Measurements from ENCODE around the gene THADA.
"Not testable (repeated sequence)": the region's sequence is repeated elsewhere in the genome, so short reads cannot be mapped to it uniquely, and the experiment has no call there.

THADA gene

GRCh38 chr2:43397411-43397810 lies 198.4 kb downstream of the THADA start:
- ChIA-PET POLR2A (no interaction called here), CTCF (no interaction called here)
- no peak for DNase-seq (ENCODE audit: extremely low spot score)
- no peak for TF ChIP-seq L3MBTL2 (conservative IDR thresholded peaks at IDR 0.05)
- TF ChIP-seq NFRKB (IDR thresholded peaks at IDR 0.05): no peak
- no peak for TF ChIP-seq ZNF384 (IDR thresholded peaks at IDR 0.05)
- TF ChIP-seq FOXA1 (IDR thresholded peaks at IDR 0.05): no peak
- no peak for TF ChIP-seq FOXM1 (IDR thresholded peaks at IDR 0.05; ENCODE audit: borderline replicate concordance)
- no peak for TF ChIP-seq LEF1 (IDR thresholded peaks at IDR 0.05; ENCODE audit: borderline replicate concordance)
- TF ChIP-seq FOXK2 (IDR thresholded peaks at IDR 0.05): no peak
- TF ChIP-seq TARDBP (IDR thresholded peaks at IDR 0.05): no peak
- TF ChIP-seq HDGF (IDR thresholded peaks at IDR 0.05; ENCODE audit: borderline replicate concordance): no peak
- no peak for TF ChIP-seq ELF4 (IDR thresholded peaks at IDR 0.05)
- no peak for TF ChIP-seq PKNOX1 (IDR thresholded peaks at IDR 0.05)
- TF ChIP-seq SUZ12 (IDR thresholded peaks at IDR 0.05): no peak
- no peak for TF ChIP-seq BHLHE40 (IDR thresholded peaks at IDR 0.05; ENCODE audit: borderline replicate concordance)
- TF ChIP-seq SP1 (IDR thresholded peaks at IDR 0.05): no peak
- TF ChIP-seq ARNT (IDR thresholded peaks at IDR 0.05): no peak
- TF ChIP-seq CTBP1 (IDR thresholded peaks at IDR 0.05; ENCODE audit: borderline replicate concordance): no peak

- DNase-seq (ENCODE audit: extremely low spot score); POLR2A ChIA-PET; CTCF ChIA-PET: not testable (repeated sequence)
These were observed 199.5 kb downstream of the THADA start for GRCh38 chr2:43396344-43396743.

- CTCF ChIA-PET: interaction anchor here (0.6 kb wide), 1 partner anchor 63 kb away, joined by 3 read pairs; no protein-coding TSS in a partner anchor
- POLR2A ChIA-PET: no interaction called here
These were observed 201.9 kb downstream of the THADA start for GRCh38 chr2:43393918-43394317.

DNA sequence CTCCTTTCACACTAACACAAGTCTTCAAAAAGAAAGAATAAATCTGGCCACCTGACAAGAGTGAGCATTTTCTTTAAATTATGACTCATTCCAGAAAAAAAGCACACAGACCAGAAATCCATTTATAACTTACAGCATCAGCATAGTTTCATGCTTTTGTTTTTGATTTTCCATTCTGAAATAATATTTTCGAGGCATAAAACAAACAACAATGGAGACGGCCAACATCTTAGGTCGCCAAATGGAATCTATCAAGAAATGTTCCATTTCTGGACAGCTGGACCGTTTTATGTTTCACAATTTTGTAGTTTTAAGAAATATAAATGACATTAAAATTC lies 204.0 kb downstream of the THADA start:
- TF ChIP-seq BHLHE40 (IDR thresholded peaks at IDR 0.05; ENCODE audit: borderline replicate concordance) (no peak), L3MBTL2 (conservative IDR thresholded peaks at IDR 0.05) (no peak), HDGF (IDR thresholded peaks at IDR 0.05; ENCODE audit: borderline replicate concordance) (no peak), SP1 (IDR thresholded peaks at IDR 0.05) (no peak), PKNOX1 (IDR thresholded peaks at IDR 0.05) (no peak), CTBP1 (IDR thresholded peaks at IDR 0.05; ENCODE audit: borderline replicate concordance) (no peak), NFRKB (IDR thresholded peaks at IDR 0.05) (no peak), FOXM1 (IDR thresholded peaks at IDR 0.05; ENCODE audit: borderline replicate concordance) (no peak), LEF1 (IDR thresholded peaks at IDR 0.05; ENCODE audit: borderline replicate concordance) (no peak), FOXK2 (IDR thresholded peaks at IDR 0.05) (no peak), SUZ12 (IDR thresholded peaks at IDR 0.05) (no peak), ELF4 (IDR thresholded peaks at IDR 0.05) (no peak)
- ChIA-PET CTCF (no interaction called here), POLR2A (no interaction called here)
- no peak for DNase-seq (ENCODE audit: extremely low spot score)

More at GRCh38 chr2:43393918-43394317, 201.9 kb downstream of the THADA start:
- DNase-seq (ENCODE audit: extremely low spot score): no peak
- no peak for TF ChIP-seq FOXM1 (IDR thresholded peaks at IDR 0.05; ENCODE audit: borderline replicate concordance)
- TF ChIP-seq HDGF (IDR thresholded peaks at IDR 0.05; ENCODE audit: borderline replicate concordance): no peak
- TF ChIP-seq TARDBP (IDR thresholded peaks at IDR 0.05): no peak
- no peak for TF ChIP-seq FOXK2 (IDR thresholded peaks at IDR 0.05)
- TF ChIP-seq SUZ12 (IDR thresholded peaks at IDR 0.05): no peak
- TF ChIP-seq L3MBTL2 (conservative IDR thresholded peaks at IDR 0.05): no peak
- TF ChIP-seq ELF4 (IDR thresholded peaks at IDR 0.05): no peak
- TF ChIP-seq CTBP1 (IDR thresholded peaks at IDR 0.05; ENCODE audit: borderline replicate concordance): no peak
- no peak for TF ChIP-seq LEF1 (IDR thresholded peaks at IDR 0.05; ENCODE audit: borderline replicate concordance)
- no peak for TF ChIP-seq FOXA1 (IDR thresholded peaks at IDR 0.05)
- no peak for TF ChIP-seq BHLHE40 (IDR thresholded peaks at IDR 0.05; ENCODE audit: borderline replicate concordance)
- TF ChIP-seq ARNT (IDR thresholded peaks at IDR 0.05): no peak
- no peak for TF ChIP-seq NFRKB (IDR thresholded peaks at IDR 0.05)
- no peak for TF ChIP-seq ZNF384 (IDR thresholded peaks at IDR 0.05)

DNA sequence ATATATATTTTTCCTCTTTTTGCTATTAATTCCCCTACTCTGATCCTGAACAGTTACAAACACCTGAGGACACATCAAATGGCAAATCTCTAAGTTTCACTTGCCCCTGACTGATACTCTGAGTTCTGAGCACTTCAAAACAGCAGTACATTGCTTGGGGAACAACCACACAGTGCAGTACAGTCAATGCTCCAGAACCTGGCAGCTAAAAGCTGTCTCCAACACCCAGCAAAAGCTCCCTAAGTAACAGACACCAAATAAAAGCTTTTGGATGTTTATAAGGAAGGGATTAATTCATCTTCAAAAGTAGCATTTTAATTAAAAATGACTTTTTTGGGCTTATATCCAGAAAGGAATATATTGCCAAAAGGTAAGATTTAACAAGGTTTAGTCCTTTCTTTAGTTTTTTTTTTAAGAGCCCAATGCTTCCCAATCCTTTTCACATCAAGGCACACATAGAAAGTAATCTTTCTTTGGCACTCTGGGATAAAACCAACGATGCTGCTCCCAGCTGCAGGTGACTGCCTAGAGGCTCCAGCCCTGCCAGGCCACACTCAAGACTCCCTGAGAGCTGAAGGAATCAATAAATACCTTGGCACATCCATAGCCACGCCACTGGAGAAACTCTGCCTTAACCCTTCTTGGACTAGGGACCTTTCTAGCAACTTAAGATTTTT lies 204.5 kb downstream of the THADA start:
- no peak for DNase-seq (ENCODE audit: extremely low spot score)
- ChIA-PET CTCF (no interaction called here), POLR2A (no interaction called here)
- TF ChIP-seq ARNT (IDR thresholded peaks at IDR 0.05) (no peak), NFRKB (IDR thresholded peaks at IDR 0.05) (no peak)

DNA sequence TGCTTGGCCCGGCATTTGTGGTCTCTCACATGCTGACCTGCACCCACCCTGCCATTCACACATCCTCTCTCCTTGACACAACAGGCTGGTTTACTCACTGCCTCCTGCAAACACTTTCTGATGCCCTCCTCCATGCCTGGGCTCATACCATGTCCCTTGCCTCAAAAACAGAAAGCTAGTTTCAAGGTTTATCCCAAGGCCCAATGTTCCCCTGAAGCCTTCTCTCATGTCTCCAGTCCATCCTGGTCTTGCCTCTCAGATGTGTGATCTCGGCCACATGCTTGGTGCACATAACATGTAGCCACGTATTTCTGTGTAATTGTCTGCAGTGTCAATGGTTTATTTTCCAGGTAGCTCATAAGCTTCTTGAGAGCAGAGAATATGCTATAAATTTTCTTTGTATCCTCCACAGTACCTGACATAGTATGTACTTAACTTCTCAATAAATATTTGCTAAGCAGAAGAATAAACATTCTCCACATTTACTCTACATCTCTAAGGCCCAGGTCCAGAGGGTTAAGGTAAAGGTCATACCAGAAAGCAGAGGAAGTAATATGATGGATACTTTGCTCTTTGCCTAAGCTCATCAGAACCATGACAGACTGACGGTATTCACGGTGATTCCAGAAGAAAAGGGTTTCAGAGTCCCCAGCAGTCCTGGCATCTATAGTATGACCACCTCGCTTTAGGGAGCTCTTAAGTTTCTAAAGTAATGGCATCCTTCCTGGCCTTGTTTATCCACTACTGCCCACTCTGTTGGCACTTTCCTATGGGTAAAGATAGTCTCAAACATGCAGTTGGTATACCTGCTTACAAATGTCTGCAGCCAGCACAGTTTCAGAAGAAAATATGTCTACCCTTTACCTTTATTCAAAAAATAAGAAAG lies 206.0 kb downstream of the THADA start:
- TF ChIP-seq BHLHE40 (IDR thresholded peaks at IDR 0.05; ENCODE audit: borderline replicate concordance) (no peak), NFRKB (IDR thresholded peaks at IDR 0.05) (no peak), SUZ12 (IDR thresholded peaks at IDR 0.05) (no peak), TARDBP (IDR thresholded peaks at IDR 0.05) (no peak), FOXK2 (IDR thresholded peaks at IDR 0.05) (no peak), LEF1 (IDR thresholded peaks at IDR 0.05; ENCODE audit: borderline replicate concordance) (no peak), L3MBTL2 (conservative IDR thresholded peaks at IDR 0.05) (no peak), PKNOX1 (IDR thresholded peaks at IDR 0.05) (no peak), HDGF (IDR thresholded peaks at IDR 0.05; ENCODE audit: borderline replicate concordance) (no peak), ARNT (IDR thresholded peaks at IDR 0.05) (no peak), SP1 (IDR thresholded peaks at IDR 0.05) (no peak), CTBP1 (IDR thresholded peaks at IDR 0.05; ENCODE audit: borderline replicate concordance) (no peak), FOXA1 (IDR thresholded peaks at IDR 0.05) (no peak), FOXM1 (IDR thresholded peaks at IDR 0.05; ENCODE audit: borderline replicate concordance) (no peak), ZNF384 (IDR thresholded peaks at IDR 0.05) (no peak), ELF4 (IDR thresholded peaks at IDR 0.05) (no peak)
- ChIA-PET CTCF (no interaction called here), POLR2A (no interaction called here)
- no peak for DNase-seq (ENCODE audit: extremely low spot score)
